Activated CD4-positive, alpha-beta T cell treated with anti-CD3 and anti-CD28 coated beads, Interleukin-2, amount 10 ng/mL, durations not matched to agents 7 days and 5 days (primary cell): ENCODE measurements around the gene RLF. TPM values are rescaled to one million over a fixed set of nuclear protein-coding genes. Genes with fewer than 3 reads are reported as not detected.

Experiments used
- CTCF ChIA-PET: fragments of 350-600 bp; sonication (Branson Sonifier 250); formaldehyde crosslinking; loops from one replicate; lab custom pipeline; 2021; ENCODE audit warnings: antibody characterized with exemption; lab: Charles Lee
- POLR2A ChIA-PET: fragments of 350-600 bp; sonication (Branson Sonifier 250); formaldehyde crosslinking; loops from one replicate; lab custom pipeline; 2021; ENCODE audit warnings: antibody characterized with exemption; lab: Charles Lee
- DNase-seq: peaks from one replicate; pipeline ENCODE4 v3.0.0-alpha.2; 2020
- H3K27ac Mint-ChIP-seq: one replicate; pipeline ENCODE4 v1.8.0; 2021; ENCODE audit warnings: mild to moderate bottlenecking, moderate library complexity, mixed read lengths
- H3K27me3 Mint-ChIP-seq: one replicate; pipeline ENCODE4 v1.8.0; 2021; ENCODE audit warnings: mixed read lengths
- H3K36me3 Mint-ChIP-seq: one replicate; pipeline ENCODE4 v1.8.0; 2021; ENCODE audit warnings: low read depth, mixed read lengths
- H3K4me1 Mint-ChIP-seq: one replicate; pipeline ENCODE4 v1.8.0; 2021; ENCODE audit warnings: mixed read lengths
- H3K4me3 Mint-ChIP-seq: one replicate; pipeline ENCODE4 v1.8.0; 2021; ENCODE audit warnings: mild to moderate bottlenecking, moderate library complexity, mixed read lengths
- H3K9me3 Mint-ChIP-seq: one replicate; pipeline ENCODE4 v1.8.0; 2021; ENCODE audit warnings: mixed read lengths
- total RNA-seq, 2 experiments: library from RNA; stranded (reverse); gene quantifications; one replicate each; pipeline ENCODE4 v1.2.3, GENCODE V29; 2021

RLF gene
- total RNA-seq, 2 experiments from 2014 or later = 19.2 to 21.6 TPM

DNA sequence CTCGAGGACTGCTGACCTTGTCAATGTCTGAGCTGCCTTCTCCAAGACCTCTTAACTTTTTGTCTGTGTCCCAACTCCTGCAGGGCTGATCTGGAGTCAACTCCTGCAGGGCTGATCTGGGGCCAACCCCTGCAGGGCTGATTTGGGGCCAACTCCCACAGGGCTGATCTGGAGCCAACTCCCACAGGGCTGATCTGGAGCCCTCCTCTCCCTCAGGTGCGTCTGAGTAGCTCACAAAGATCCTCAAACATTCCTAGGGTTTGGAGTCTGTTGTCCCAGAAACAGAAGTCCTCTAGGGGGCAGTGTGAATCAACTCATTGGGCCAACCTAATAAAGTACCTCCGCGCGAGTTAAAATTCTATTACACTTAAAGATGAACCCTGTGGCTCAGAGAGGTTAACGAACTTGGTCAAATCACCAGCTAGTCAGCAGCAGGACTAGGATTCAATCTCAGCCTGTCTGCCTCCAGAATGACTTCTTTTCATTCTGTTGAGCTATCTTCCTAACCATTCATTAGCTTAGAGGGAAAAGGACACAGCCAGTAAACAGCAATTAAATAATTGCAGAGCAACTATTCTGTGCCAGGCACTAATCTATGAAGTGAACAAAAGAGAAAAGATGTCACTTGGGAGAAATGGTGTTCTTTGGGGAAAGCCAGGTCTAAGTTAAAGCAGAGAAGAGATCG, 17.2 kb upstream of the RLF start:
- no peak overlapping the region for H3K27ac Mint-ChIP-seq
- CTCF ChIA-PET = interaction anchor here (0.6 to 2.1 kb wide), 18 partner anchors 9 to 1300 kb away, joined by 3 to 23 read pairs (median 3); no protein-coding TSS in a partner anchor
- peak; percentile 71 for DNase-seq
- no peaks in the 10 kb centered on the region for H3K9me3 Mint-ChIP-seq
- peaks cover 11% of the 10 kb centered on the region for H3K4me1 Mint-ChIP-seq
- POLR2A ChIA-PET = no interaction called here
- H3K27me3 Mint-ChIP-seq = peaks cover 36% of the 10 kb centered on the region
- H3K36me3 Mint-ChIP-seq = no peaks in the 10 kb centered on the region
- no peak overlapping the region for H3K4me3 Mint-ChIP-seq

GRCh38 chr1:40151457-40152079, 9.6 kb upstream of the RLF start:
- CTCF ChIA-PET = interaction anchor here (0.6 to 7.5 kb wide), 8 partner anchors 7 to 253 kb away, joined by 3 to 98 read pairs (median 12); partner anchors contain the start of gene COL9A2
- H3K27me3 Mint-ChIP-seq = peaks cover 17% of the 10 kb centered on the region

GRCh38 chr1:40153073-40153770, 8.0 kb upstream of the RLF start:
- ChIA-PET POLR2A (interaction anchor here (0.6 kb wide), 1 partner anchor 108 kb away, joined by 3 read pairs; no protein-coding TSS in a partner anchor), CTCF (interaction anchor here (0.8 to 7.5 kb wide), 36 partner anchors 9 to 285 kb away, joined by 3 to 98 read pairs (median 4); partner anchors contain the start of gene COL9A2)
- H3K9me3 Mint-ChIP-seq = no peaks in the 10 kb centered on the region
- no peaks in the 10 kb centered on the region for H3K36me3 Mint-ChIP-seq
- H3K4me3 Mint-ChIP-seq = no peak overlapping the region
- peaks cover 2% of the 10 kb centered on the region for H3K27me3 Mint-ChIP-seq
- H3K4me1 Mint-ChIP-seq = peaks cover 10% of the 10 kb centered on the region
- peak; percentile 64 for DNase-seq
- H3K27ac Mint-ChIP-seq = no peak overlapping the region

More at GRCh38 chr1:40151457-40152079, 9.6 kb upstream of the RLF start:
- Mint-ChIP-seq H3K4me3 (no peak overlapping the region), H3K4me1 (peaks cover 10% of the 10 kb centered on the region), H3K27ac (no peak overlapping the region), H3K36me3 (no peaks in the 10 kb centered on the region), H3K9me3 (no peaks in the 10 kb centered on the region)
- POLR2A ChIA-PET = no interaction called here
- DNase-seq = no peak

DNA sequence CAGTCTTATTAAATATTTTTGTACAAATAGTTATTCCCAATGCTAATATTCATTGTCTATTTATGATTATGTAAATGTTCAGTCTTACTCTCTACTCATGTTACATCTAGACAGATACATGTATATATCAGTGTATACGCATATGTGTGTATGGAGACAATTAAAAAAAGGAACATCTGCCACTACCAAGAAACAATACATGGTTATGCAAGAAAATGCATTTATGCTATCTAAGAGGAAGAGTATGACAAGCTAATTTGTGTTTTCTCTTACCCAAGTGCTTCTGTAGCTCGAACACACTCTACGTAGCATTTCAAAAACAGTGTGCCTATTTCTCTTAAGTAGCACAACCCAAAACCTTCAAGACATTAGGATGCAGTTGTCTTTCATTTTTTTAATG, 6.1 kb upstream of the RLF start:
- no peak for DNase-seq
- Mint-ChIP-seq H3K4me1 (peaks cover 10% of the 10 kb centered on the region), H3K36me3 (no peaks in the 10 kb centered on the region), H3K9me3 (no peaks in the 10 kb centered on the region), H3K27me3 (peaks cover 2% of the 10 kb centered on the region), H3K27ac (no peak overlapping the region), H3K4me3 (no peak overlapping the region)
- POLR2A ChIA-PET = interaction anchor here (0.6 to 0.7 kb wide), 2 partner anchors 26 to 278 kb away, joined by 3 to 4 read pairs; no protein-coding TSS in a partner anchor
- CTCF ChIA-PET = interaction anchor here (0.9 to 7.5 kb wide), 5 partner anchors 11 to 186 kb away, joined by 3 to 98 read pairs (median 6); no protein-coding TSS in a partner anchor

- POLR2A ChIA-PET = no interaction called here
These were observed 5.3 kb upstream of the RLF start for GRCh38 chr1:40155910-40156309.

GRCh38 chr1:40160806-40161124, 422 bp upstream of the RLF start:
- Mint-ChIP-seq H3K9me3 (no peaks in the 10 kb centered on the region), H3K4me1 (peaks cover 27% of the 10 kb centered on the region), H3K27ac (no peak overlapping the region), H3K36me3 (peaks cover 3% of the 10 kb centered on the region), H3K4me3 (no peak overlapping the region), H3K27me3 (no peaks in the 10 kb centered on the region)
- POLR2A ChIA-PET = interaction anchor here (1.2 kb wide), 1 partner anchor 225 kb away, joined by 3 read pairs; no protein-coding TSS in a partner anchor
- CTCF ChIA-PET = interaction anchor here (1.0 to 3.6 kb wide), 2 partner anchors 10 to 155 kb away, joined by 4 to 14 read pairs; no protein-coding TSS in a partner anchor
- DNase-seq = no peak

More at GRCh38 chr1:40155910-40156309, 5.3 kb upstream of the RLF start:
- CTCF ChIA-PET = interaction anchor here (1.4 to 7.5 kb wide), 2 partner anchors 12 to 181 kb away, joined by 6 to 98 read pairs; no protein-coding TSS in a partner anchor
- no peak for DNase-seq
- Mint-ChIP-seq H3K27ac (no peak overlapping the region), H3K4me3 (no peak overlapping the region), H3K27me3 (peaks cover 2% of the 10 kb centered on the region), H3K36me3 (no peaks in the 10 kb centered on the region), H3K9me3 (no peaks in the 10 kb centered on the region), H3K4me1 (peaks cover 13% of the 10 kb centered on the region)

DNA sequence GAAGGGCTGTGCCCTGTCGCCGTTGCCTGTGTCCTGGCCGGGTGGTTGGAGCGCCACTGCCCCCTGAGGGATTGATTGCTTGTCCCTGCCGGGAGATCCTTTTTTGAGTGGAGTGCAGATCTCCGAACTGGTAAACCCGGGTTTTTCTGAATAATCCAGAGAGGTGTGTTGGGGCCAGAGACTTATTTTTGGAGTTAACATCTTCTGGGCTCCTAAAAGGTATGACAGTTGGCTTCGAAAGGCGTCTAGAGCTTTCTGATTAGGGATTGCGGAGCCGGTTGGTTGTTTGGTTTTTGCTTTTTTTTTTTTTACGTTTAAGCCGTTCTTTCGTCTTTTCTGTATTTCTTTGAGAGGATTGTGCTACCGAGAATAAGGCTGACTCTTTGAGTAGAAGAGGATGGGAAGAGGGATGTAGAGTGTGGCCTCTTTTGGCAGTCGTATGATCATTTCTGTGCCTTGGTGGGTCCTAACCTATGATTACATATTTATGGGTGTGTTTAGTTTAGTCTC, 756 bp downstream of the RLF start:
- Mint-ChIP-seq H3K27ac (no peak overlapping the region), H3K36me3 (peaks cover 10% of the 10 kb centered on the region), H3K4me1 (peaks cover 36% of the 10 kb centered on the region), H3K27me3 (no peaks in the 10 kb centered on the region), H3K4me3 (no peak overlapping the region), H3K9me3 (no peaks in the 10 kb centered on the region)
- DNase-seq = peak; percentile 46
- CTCF ChIA-PET = interaction anchor here (1.0 to 3.6 kb wide), 3 partner anchors 9 to 180 kb away, joined by 4 to 14 read pairs (median 8); no protein-coding TSS in a partner anchor
- POLR2A ChIA-PET = interaction anchor here (0.6 to 1.2 kb wide), 3 partner anchors 62 to 562 kb away, joined by 3 to 5 read pairs (median 4); no protein-coding TSS in a partner anchor

- POLR2A ChIA-PET = interaction anchor here (0.6 kb wide), 1 partner anchor 61 kb away, joined by 4 read pairs; no protein-coding TSS in a partner anchor
- no peak overlapping the region for H3K4me3 Mint-ChIP-seq
These were observed 1.7 kb downstream of the RLF start for GRCh38 chr1:40162753-40163441.

DNA sequence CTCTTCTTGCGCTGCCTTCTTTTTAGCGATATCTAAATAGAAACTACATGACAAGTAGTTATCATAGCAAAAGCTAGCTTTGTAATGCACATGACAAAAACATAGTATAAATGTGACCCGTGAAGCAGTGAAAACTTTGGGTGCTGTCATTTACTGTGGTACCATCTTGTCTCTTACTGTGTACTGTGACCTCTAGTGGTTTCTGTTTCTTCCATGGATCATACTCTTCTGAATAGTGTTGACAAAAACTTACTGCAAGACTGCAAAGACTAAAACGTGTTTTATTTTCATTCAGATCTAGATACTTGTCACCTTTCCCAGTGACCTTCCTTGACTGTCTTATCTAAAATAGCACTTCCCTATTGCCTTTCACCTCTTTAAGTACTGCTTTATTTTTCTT, 6.1 kb downstream of the RLF start:
- no peaks in the 10 kb centered on the region for H3K9me3 Mint-ChIP-seq
- H3K27me3 Mint-ChIP-seq = no peaks in the 10 kb centered on the region
- ChIA-PET CTCF (no interaction called here), POLR2A (no interaction called here)
- no peak overlapping the region for H3K4me3 Mint-ChIP-seq
- peaks cover 43% of the 10 kb centered on the region for H3K4me1 Mint-ChIP-seq
- no peak for DNase-seq
- H3K36me3 Mint-ChIP-seq = peaks cover 13% of the 10 kb centered on the region
- H3K27ac Mint-ChIP-seq = no peak overlapping the region

More at GRCh38 chr1:40162753-40163441, 1.7 kb downstream of the RLF start:
- no peak for DNase-seq
- Mint-ChIP-seq H3K27me3 (no peaks in the 10 kb centered on the region), H3K4me1 (peaks cover 44% of the 10 kb centered on the region), H3K9me3 (no peaks in the 10 kb centered on the region), H3K36me3 (peaks cover 15% of the 10 kb centered on the region), H3K27ac (no peak overlapping the region)
- CTCF ChIA-PET = interaction anchor here (0.6 to 3.6 kb wide), 3 partner anchors 14 to 179 kb away, joined by 4 to 14 read pairs (median 8); no protein-coding TSS in a partner anchor

DNA sequence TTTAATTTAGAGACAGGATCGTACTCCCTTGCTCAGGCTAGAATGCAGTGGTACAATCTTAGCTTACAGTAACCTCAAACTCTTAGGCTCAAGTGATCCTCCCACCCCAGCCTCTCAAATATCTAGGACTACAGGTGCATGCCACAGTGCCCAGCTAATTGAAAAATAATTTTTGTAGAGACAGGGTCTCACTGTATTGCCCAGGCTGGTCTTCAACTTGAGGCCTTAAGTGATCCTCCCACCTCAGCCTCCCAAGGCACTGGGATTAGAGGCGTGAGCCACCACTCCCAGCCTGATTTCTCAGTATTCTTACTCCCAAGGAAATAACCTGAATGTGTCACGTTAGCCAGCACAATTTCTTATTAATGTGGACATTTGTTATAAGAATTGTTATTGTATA, 9.8 kb downstream of the RLF start:
- Mint-ChIP-seq H3K27ac (no peak overlapping the region), H3K4me3 (no peak overlapping the region), H3K27me3 (no peaks in the 10 kb centered on the region), H3K36me3 (peaks cover 10% of the 10 kb centered on the region), H3K4me1 (peaks cover 41% of the 10 kb centered on the region), H3K9me3 (no peaks in the 10 kb centered on the region)
- CTCF ChIA-PET = interaction anchor here (1.4 to 1.8 kb wide), 2 partner anchors 10 to 18 kb away, joined by 4 read pairs; partner anchors contain the start of gene RLF
- no peak for DNase-seq
- POLR2A ChIA-PET = no interaction called here

- no peak overlapping the region for H3K4me3 Mint-ChIP-seq
- CTCF ChIA-PET = interaction anchor here (1.5 kb wide), 1 partner anchor 31 kb away, joined by 3 read pairs; no protein-coding TSS in a partner anchor
- POLR2A ChIA-PET = no interaction called here
These were observed 13.6 kb downstream of the RLF start for GRCh38 chr1:40174788-40175187.

More at GRCh38 chr1:40174788-40175187, 13.6 kb downstream of the RLF start:
- peaks cover 10% of the 10 kb centered on the region for H3K36me3 Mint-ChIP-seq
- no peaks in the 10 kb centered on the region for H3K27me3 Mint-ChIP-seq
- no peaks in the 10 kb centered on the region for H3K9me3 Mint-ChIP-seq
- H3K4me1 Mint-ChIP-seq = peaks cover 45% of the 10 kb centered on the region
- no peak overlapping the region for H3K27ac Mint-ChIP-seq
- DNase-seq = no peak
